Trophoblast cell (in vitro differentiated cells and primary cell): ENCODE data around the gene EFHC1.

Experiments used
- DNase-seq, 2 donors: peaks; one replicate each; pipeline ENCODE4 v3.0.0-alpha.2; 2016
- H2AFZ ChIP-seq: 2 replicates; pipeline ENCODE4 v1.6.1; 2013; ENCODE audit warnings: low read length, moderate library complexity, mild to moderate bottlenecking; ENCODE audit not compliant: insufficient read depth, poor library complexity
- H2AK5ac ChIP-seq: 2 replicates; pipeline ENCODE4 v1.6.1; 2013; ENCODE audit warnings: mild to moderate bottlenecking, low read length
- H2BK120ac ChIP-seq: 2 replicates; pipeline ENCODE4 v1.6.1; 2013; ENCODE audit warnings: low read length, mild to moderate bottlenecking, moderate library complexity; ENCODE audit not compliant: insufficient read depth, poor library complexity
- H2BK12ac ChIP-seq: 2 replicates; pipeline ENCODE4 v1.6.1; 2013; ENCODE audit warnings: mild to moderate bottlenecking, low read length, moderate library complexity
- H2BK5ac ChIP-seq: 2 replicates; pipeline ENCODE4 v1.6.1; 2013; ENCODE audit warnings: low read length, low read depth, moderate library complexity, mild to moderate bottlenecking; ENCODE audit not compliant: poor library complexity
- H3K14ac ChIP-seq: 2 replicates; pipeline ENCODE4 v1.6.1; 2013; ENCODE audit warnings: mild to moderate bottlenecking, low read length
- H3K18ac ChIP-seq: 2 replicates; pipeline ENCODE4 v1.6.1; 2013; ENCODE audit warnings: mild to moderate bottlenecking, low read length
- H3K23ac ChIP-seq: 2 replicates; pipeline ENCODE4 v1.6.1; 2013; ENCODE audit warnings: low read length
- H3K27ac ChIP-seq: 2 replicates; pipeline ENCODE4 v1.5.1; 2013; ENCODE audit warnings: low read depth, mild to moderate bottlenecking, inconsistent platforms, low read length, moderate library complexity
- H3K27me3 ChIP-seq: 2 replicates; pipeline ENCODE4 v1.6.1; 2013; ENCODE audit warnings: inconsistent platforms, mild to moderate bottlenecking, low read length, moderate library complexity; ENCODE audit not compliant: insufficient read depth
- H3K36me3 ChIP-seq, 2 experiments: 1 replicate in 1 of 2; 2 replicates in 1 of 2; pipeline ENCODE4 v1.6.1; 2013; ENCODE audit warnings: low read length in 2 of 2, mild to moderate bottlenecking in 2 of 2, moderate library complexity in 1 of 2; ENCODE audit not compliant: insufficient read depth in 2 of 2, control insufficient read depth in 1 of 2
- H3K4ac ChIP-seq: 2 replicates; pipeline ENCODE4 v1.6.1; 2013; ENCODE audit warnings: low read depth, mild to moderate bottlenecking, low read length, moderate library complexity
- H3K4me1 ChIP-seq, 2 experiments: 1 replicate in 1 of 2; 2 replicates in 1 of 2; pipeline ENCODE4 v1.6.1; 2013; ENCODE audit warnings: low read length in 2 of 2, mild to moderate bottlenecking in 2 of 2, moderate library complexity in 1 of 2; ENCODE audit not compliant: insufficient read depth in 2 of 2, control insufficient read depth in 1 of 2
- H3K4me2 ChIP-seq: 2 replicates; pipeline ENCODE4 v1.6.1; 2013; ENCODE audit warnings: inconsistent platforms, mild to moderate bottlenecking, low read length, moderate library complexity
- H3K4me3 ChIP-seq: 2 replicates; pipeline ENCODE4 v1.5.1; 2013; ENCODE audit warnings: mild to moderate bottlenecking, low read depth, low read length, inconsistent platforms
- H3K79me1 ChIP-seq: one replicate; pipeline ENCODE4 v1.6.1; 2013; ENCODE audit warnings: low read length
- H3K79me2 ChIP-seq: 2 replicates; pipeline ENCODE4 v1.6.1; 2013; ENCODE audit warnings: low read length, mild to moderate bottlenecking; ENCODE audit not compliant: control insufficient read depth, insufficient read depth, poor library complexity
- H3K9ac ChIP-seq: 2 replicates; pipeline ENCODE4 v1.6.1; 2013; ENCODE audit warnings: mild to moderate bottlenecking, low read length
- H3K9me3 ChIP-seq: 2 replicates; pipeline ENCODE4 v1.6.1; 2013; ENCODE audit warnings: low read depth, mild to moderate bottlenecking, control low read depth, inconsistent platforms, low read length; ENCODE audit not compliant: insufficient read depth
- H4K12ac ChIP-seq: 2 replicates; pipeline ENCODE4 v1.6.1; 2013; ENCODE audit warnings: low read depth, mild to moderate bottlenecking, low read length, moderate library complexity
- H4K8ac ChIP-seq: 2 replicates; pipeline ENCODE4 v1.6.1; 2013; ENCODE audit warnings: low read depth, mild to moderate bottlenecking, low read length, moderate library complexity
- H4K91ac ChIP-seq: one replicate; pipeline ENCODE4 v1.6.1; 2013; ENCODE audit warnings: low read depth, mild to moderate bottlenecking, low read length, moderate library complexity
- WGBS: extraction: QIAGEN DNeasy Blood & Tissue Kit; methylation state at CpG from one replicate; pipeline ENCODE4 v1.1.7; 2013; ENCODE audit warnings: missing lambda C conversion rate; ENCODE audit not compliant: insufficient read length, insufficient coverage; ENCODE audit errors: extremely low coverage; 5-methylcytosine and 5-hydroxymethylcytosine counted together

EFHC1 gene

DNA sequence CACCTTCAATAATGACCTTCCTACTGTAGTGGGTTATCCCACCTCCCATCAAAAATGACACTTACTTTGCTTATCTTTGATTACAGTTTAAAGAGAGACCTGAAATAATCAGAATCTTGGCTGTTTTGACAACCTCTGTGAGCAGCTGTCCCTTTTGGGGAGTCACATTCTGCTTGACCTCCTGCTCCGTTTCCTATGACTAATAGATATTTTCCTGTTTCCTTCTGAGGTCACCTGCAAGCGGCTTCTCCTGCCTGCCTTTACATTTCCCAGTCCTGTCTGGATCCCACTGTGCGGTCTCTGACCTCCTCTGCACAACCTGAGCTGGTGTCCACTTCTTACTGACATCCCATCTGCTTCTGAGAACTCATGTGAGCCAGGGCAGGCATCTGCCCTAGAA, 102.5 kb downstream of the EFHC1 start:
- Histone ChIP-seq H4K8ac (no peak overlapping the region), H2AFZ (no peak overlapping the region), H2AK5ac (no peak overlapping the region), H2BK12ac (no peak overlapping the region), H3K9me3 (no peaks in the 10 kb centered on the region), H3K23ac (no peak overlapping the region), H3K14ac (no peak overlapping the region), H3K4me1 (peaks cover 12% of the 10 kb centered on the region in 2 experiments), H3K36me3 (peaks cover 0 to 2% of the 10 kb centered on the region in 2 experiments), H3K4me2 (no peak overlapping the region), H3K79me1 (peaks cover 5% of the 10 kb centered on the region), H2BK120ac (no peak overlapping the region), H3K9ac (no peak overlapping the region), H3K27ac (no peak overlapping the region), H3K27me3 (no peaks in the 10 kb centered on the region), H4K91ac (no peak overlapping the region), H3K79me2 (peaks cover 3% of the 10 kb centered on the region), H3K18ac (no peak overlapping the region), H2BK5ac (no peak overlapping the region), H3K4me3 (no peak overlapping the region), H4K12ac (no peak overlapping the region), H3K4ac (no peak overlapping the region)
- WGBS = no CpG with 5 or more reads among the region's 3 CpGs
- DNase-seq = no peak

DNA sequence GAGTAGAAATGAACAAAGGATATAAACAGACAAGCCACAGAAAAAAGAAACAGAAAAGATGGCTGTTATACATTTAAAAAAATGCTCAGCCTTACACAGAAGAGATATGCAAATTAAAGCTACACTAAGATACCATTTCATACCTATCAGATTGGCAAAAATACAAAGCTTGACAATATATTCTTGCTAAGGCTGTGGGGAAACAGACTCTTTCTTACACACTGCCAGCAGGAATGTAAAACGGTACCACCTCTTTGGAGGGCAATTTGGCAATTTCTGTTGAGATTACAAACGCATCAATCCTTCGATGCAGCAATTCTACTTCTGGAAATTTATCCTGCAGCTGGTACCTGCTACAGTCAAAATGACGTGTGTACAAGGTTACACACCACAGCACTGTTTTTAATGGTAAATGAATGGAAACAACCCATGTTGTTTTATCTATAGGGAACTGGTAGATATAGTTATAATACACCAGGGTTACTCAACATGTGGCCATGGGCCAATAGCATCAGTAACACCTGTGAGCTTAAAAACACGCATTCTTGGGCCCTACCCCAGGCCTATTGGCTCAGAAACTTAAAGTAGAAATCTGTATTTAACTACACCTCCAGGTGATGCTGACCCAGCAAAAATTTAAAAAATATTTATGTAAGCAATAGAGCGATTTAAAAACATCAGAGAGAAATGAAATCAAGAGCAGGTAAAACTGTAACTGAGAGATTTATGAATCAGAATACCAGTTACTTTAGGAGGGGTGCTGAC, 103.4 kb downstream of the EFHC1 start:
- no peak overlapping the region for H4K8ac ChIP-seq
- H3K4me2 ChIP-seq = no peak overlapping the region
- H4K12ac ChIP-seq = no peak overlapping the region
- no peak overlapping the region for H2AFZ ChIP-seq
- H3K36me3 ChIP-seq = peaks cover 0 to 2% of the 10 kb centered on the region in 2 experiments
- H3K79me1 ChIP-seq = no peaks in the 10 kb centered on the region
- no peak overlapping the region for H4K91ac ChIP-seq
- H3K4me1 ChIP-seq = peaks cover 4 to 6% of the 10 kb centered on the region in 2 experiments
- H2AK5ac ChIP-seq = no peak overlapping the region
- H2BK5ac ChIP-seq = no peak overlapping the region
- no peak overlapping the region for H3K27ac ChIP-seq
- H3K27me3 ChIP-seq = no peaks in the 10 kb centered on the region
- no peak for DNase-seq
- no peak overlapping the region for H3K9ac ChIP-seq
- WGBS = no CpG with 5 or more reads among the region's 6 CpGs
- no peak overlapping the region for H2BK120ac ChIP-seq
- H3K18ac ChIP-seq = no peak overlapping the region
- no peak overlapping the region for H3K4ac ChIP-seq
- H3K4me3 ChIP-seq = no peak overlapping the region
- H3K79me2 ChIP-seq = no peaks in the 10 kb centered on the region
- no peak overlapping the region for H3K14ac ChIP-seq
- H3K23ac ChIP-seq = no peak overlapping the region
- no peaks in the 10 kb centered on the region for H3K9me3 ChIP-seq
- H2BK12ac ChIP-seq = no peak overlapping the region

DNA sequence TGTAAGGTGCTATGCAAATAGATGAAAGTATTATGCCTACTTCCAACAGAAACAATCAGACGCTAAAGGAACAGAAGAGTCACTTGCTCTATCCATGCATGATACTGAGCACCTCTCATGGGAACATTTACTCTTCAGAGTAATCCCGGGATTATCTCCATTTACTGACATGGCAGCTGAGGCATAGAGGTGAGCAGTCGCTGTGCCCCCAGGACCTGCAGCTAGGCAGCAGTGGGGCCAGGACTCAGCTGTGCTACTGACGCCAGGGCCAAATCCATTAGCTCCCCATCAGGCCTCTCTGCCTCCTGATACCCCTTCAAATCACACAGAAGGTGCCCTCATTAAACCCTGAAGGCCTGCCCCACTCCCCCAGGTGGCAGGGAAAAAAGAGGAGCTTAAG, 104.8 kb downstream of the EFHC1 start:
- Histone ChIP-seq H3K18ac (no peak overlapping the region), H3K4me2 (no peak overlapping the region), H2AFZ (no peak overlapping the region), H4K12ac (no peak overlapping the region), H3K9me3 (no peaks in the 10 kb centered on the region), H2BK12ac (no peak overlapping the region), H2BK5ac (no peak overlapping the region), H4K8ac (no peak overlapping the region), H3K23ac (no peak overlapping the region), H3K27ac (no peak overlapping the region), H2BK120ac (no peak overlapping the region), H3K27me3 (no peaks in the 10 kb centered on the region), H3K9ac (no peak overlapping the region), H3K4me3 (no peak overlapping the region), H3K79me1 (no peaks in the 10 kb centered on the region), H3K4ac (no peak overlapping the region), H3K36me3 (no peaks in the 10 kb centered on the region), H2AK5ac (no peak overlapping the region), H4K91ac (no peak overlapping the region), H3K4me1 (peaks cover 4 to 6% of the 10 kb centered on the region in 2 experiments), H3K79me2 (no peaks in the 10 kb centered on the region), H3K14ac (no peak overlapping the region)
- no CpG with 5 or more reads among the region's 4 CpGs for WGBS
- DNase-seq = no peak

DNA sequence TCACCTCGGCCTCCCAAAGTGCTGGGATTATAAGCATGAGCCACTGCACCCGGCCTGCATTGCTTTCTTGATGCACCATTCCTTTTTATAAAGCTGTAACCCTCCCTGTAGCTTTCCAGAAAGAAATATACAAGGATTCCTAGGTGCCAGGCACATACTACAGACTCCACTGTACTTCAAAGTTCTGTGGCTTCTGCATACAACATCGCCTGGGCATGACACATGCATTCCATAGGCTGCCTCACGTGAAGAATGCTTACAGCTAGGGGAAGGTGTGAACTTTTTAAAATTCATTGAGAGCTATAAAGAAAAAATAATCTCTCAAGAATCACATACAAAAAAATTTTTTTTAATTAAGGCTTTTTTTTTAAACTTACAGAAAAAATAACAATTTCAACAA, 106.5 kb downstream of the EFHC1 start:
- no peak overlapping the region for H4K91ac ChIP-seq
- H3K79me2 ChIP-seq = no peaks in the 10 kb centered on the region
- H3K79me1 ChIP-seq = no peaks in the 10 kb centered on the region
- peaks cover 0 to 2% of the 10 kb centered on the region in 2 experiments for H3K36me3 ChIP-seq
- no peaks in the 10 kb centered on the region for H3K27me3 ChIP-seq
- no peak overlapping the region for H3K4me3 ChIP-seq
- peak; percentile 42 to 73 for DNase-seq
- H3K9ac ChIP-seq = no peak overlapping the region
- H2BK120ac ChIP-seq = no peak overlapping the region
- no peak overlapping the region for H4K12ac ChIP-seq
- H4K8ac ChIP-seq = no peak overlapping the region
- H3K27ac ChIP-seq = no peak overlapping the region
- H2BK12ac ChIP-seq = no peak overlapping the region
- WGBS = no CpG with 5 or more reads among the region's 4 CpGs
- no peak overlapping the region for H2AK5ac ChIP-seq
- H3K4ac ChIP-seq = no peak overlapping the region
- peaks cover 4 to 6% of the 10 kb centered on the region in 2 experiments for H3K4me1 ChIP-seq
- H3K14ac ChIP-seq = no peak overlapping the region
- H2AFZ ChIP-seq = no peak overlapping the region
- H3K23ac ChIP-seq = no peak overlapping the region
- no peaks in the 10 kb centered on the region for H3K9me3 ChIP-seq
- H3K18ac ChIP-seq = no peak overlapping the region
- H3K4me2 ChIP-seq = no peak overlapping the region
- H2BK5ac ChIP-seq = no peak overlapping the region
